GM18520 (cell line): ENCODE results near the gene ASCC3.
A peak's percentile ranks its signal among the peaks of the same experiment; 100 is the strongest.

ENCODE experiments used
- ATAC-seq: cut with Tn5 transposase; IDR thresholded peaks from one replicate; pipeline ENCODE4 v1.9.1; 2021; ENCODE audit not compliant: unreplicated experiment

Gene ASCC3

GRCh38 chr6:100512203-100512862 is 368.8 kb downstream of the ASCC3 start:
- no peak for ATAC-seq

- no peak for ATAC-seq
Observed at GRCh38 chr6:100509101-100509500, 372.0 kb downstream of the ASCC3 start.

GRCh38 chr6:100506651-100507050 is 374.5 kb downstream of the ASCC3 start:
- no peak for ATAC-seq

GRCh38 chr6:100504786-100505737 is 376.1 kb downstream of the ASCC3 start:
- no peak for ATAC-seq

GRCh38 chr6:100503043-100503705 is 378.0 kb downstream of the ASCC3 start:
- ATAC-seq, result no peak

GRCh38 chr6:100493206-100493888 is 387.8 kb downstream of the ASCC3 start:
- ATAC-seq, result no peak

GRCh38 chr6:100491952-100492670 is 389.0 kb downstream of the ASCC3 start:
- ATAC-seq, result no peak

GRCh38 chr6:100490065-100490464 is 391.1 kb downstream of the ASCC3 start:
- no peak for ATAC-seq

GRCh38 chr6:100488244-100488643 is 392.9 kb downstream of the ASCC3 start:
- ATAC-seq, result peak; percentile 26

GRCh38 chr6:100487638-100488037 is 393.5 kb downstream of the ASCC3 start:
- no peak for ATAC-seq

- ATAC-seq, result no peak
Observed at GRCh38 chr6:100485268-100485667, 395.9 kb downstream of the ASCC3 start.

- ATAC-seq, result peak; percentile 53
Observed at GRCh38 chr6:100484474-100484873, 396.7 kb downstream of the ASCC3 start.

- ATAC-seq, result no peak
Observed at GRCh38 chr6:100482698-100483097, 398.4 kb downstream of the ASCC3 start.

GRCh38 chr6:100479179-100480035 is 401.7 kb downstream of the ASCC3 start:
- peak; percentile 22 for ATAC-seq

GRCh38 chr6:100475554-100476320 is 405.4 kb downstream of the ASCC3 start:
- ATAC-seq, result peak; percentile 86

GRCh38 chr6:100473182-100473581 is 407.9 kb downstream of the ASCC3 start:
- ATAC-seq, result no peak

GRCh38 chr6:100472674-100473073 is 408.5 kb downstream of the ASCC3 start:
- peak; percentile 73 for ATAC-seq

- no peak for ATAC-seq
Observed at GRCh38 chr6:100470422-100471120, 410.6 kb downstream of the ASCC3 start.
